CD4-positive, alpha-beta T cell treated with Interleukin-4 for 4 hours (primary cell): ENCODE data around the gene GATAD2A.
"Not testable (repeated sequence)": the region's sequence is repeated elsewhere in the genome, so short reads cannot be mapped to it uniquely, and the experiment has no call there.

ENCODE experiments used
- DNase-seq: peaks from one replicate; pipeline ENCODE4 v3.0.0-alpha.2; 2020

Gene GATAD2A

DNA sequence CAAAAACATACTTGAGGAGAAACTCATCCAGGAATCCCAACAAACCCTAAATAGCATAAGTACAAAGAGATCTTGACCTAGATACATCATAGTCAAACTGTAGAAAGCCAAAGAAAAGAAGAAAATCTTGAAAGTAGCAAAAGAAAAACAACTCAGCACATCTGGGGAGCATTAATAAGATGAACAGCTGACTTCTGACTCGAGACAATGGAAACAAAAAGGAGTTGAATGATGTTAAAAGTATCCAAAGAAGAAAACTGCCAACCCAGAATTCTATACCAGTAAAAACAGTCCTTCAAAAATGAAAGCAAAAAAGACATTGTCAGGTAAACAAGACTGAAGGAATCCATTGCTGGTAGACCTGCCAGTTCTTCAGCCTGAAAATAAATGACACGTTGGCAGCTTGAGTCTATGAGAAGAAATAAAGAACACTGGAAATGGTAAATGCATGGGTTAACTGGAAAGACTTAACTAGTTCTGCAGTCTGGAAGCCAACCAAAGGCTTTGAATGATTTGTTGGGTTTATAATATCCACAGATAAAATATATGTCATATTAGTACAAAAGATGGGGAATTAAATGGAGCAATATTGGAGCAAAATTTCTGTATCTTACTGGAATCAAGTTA is 63.1 kb downstream of the GATAD2A start:
- DNase-seq = no peak

DNA sequence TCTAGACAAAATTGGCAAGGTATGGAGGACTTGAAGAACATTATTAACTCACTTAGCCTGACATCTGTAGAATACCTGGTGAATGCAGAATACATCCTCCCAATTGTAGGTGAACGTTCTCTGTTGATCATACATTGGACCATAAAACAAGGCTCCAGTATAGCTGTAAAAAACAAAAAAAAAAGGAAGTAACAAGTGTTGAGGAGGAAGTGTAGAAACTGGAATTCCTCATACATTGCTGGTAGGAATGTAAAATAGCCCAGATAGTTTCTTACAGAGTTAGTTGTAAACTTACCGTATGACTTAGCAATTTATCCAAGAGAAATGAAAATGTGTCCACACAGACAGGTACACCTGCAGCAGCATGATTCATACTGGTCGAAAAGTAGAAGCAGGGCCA is 65.1 kb downstream of the GATAD2A start:
- DNase-seq = no peak

DNA sequence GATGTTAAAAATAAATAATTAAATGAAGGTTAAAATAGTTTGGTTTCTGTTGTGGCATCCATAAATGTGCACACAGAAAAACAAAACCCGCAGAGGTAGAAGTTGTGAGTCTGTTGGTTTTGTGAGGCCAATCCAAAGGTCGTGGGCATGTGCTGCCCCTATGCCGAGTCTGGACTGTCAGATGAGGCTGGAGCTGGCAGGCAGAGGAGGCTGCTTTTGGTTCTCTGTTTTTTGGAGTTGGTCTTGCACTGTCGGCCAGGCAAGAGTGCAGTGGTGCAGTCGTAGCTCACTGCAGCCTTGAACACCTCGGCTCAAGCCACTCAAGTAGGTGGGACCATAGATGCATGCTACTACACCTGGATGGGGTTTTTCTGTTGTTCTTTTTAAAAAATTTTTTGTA is 66.2 kb downstream of the GATAD2A start:
- no peak for DNase-seq

DNA sequence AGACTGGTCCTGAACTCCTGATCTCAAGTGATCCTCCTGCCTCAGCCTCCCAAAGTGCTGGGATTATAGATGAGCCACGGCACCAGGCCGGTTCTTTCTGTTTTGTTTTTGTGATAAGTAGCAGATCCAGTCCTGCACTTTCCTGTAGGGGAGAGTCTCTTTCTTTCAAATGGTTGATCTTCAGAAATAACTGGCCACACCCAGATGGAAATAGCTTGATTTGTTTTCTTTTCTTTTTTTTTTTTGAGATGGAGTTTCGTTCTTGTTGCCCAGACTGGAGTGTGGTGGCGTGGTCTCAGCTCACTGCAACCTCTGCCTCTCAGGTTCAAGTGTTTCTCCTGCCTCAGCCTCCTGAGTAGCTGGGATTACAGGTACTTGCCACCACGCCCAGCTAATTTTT is 66.6 kb downstream of the GATAD2A start:
- not testable (repeated sequence) for DNase-seq

DNA sequence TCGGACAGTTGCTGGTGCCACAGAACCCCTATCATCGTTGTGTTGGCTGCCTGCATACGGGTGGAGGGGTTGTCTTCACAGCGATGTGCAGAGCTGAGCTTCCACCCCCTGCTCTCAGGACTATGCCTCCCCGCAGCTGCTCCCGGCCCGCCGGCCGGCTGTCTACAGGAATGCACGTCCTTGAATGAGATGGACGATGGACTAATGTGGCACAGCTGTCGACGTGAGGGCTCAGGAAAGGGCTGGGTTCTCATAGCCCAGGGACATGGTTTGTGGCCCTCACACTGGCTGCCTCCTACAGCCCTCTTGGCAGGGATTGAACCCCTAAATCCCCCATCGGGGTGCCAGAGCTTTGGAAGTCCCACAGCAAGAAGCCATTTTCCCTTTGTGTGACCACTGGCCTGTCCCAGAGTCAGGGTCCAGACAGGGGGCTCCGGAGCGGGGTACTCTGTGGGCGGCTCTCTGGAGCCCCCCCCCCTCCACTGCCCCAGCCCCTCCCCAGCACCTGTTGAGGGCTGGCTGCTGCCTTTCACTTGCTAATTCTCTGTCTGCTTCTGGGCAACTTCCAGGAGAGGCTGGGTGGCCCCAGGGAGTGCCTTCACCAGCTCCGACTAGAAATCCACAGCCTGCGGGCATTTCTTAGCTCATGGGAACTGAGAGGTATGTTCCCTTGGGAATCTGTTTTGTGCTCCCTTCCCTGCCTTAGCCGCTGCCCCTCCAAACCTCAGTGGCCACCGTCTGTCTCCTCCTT is 69.7 kb downstream of the GATAD2A start:
- no peak for DNase-seq

DNA sequence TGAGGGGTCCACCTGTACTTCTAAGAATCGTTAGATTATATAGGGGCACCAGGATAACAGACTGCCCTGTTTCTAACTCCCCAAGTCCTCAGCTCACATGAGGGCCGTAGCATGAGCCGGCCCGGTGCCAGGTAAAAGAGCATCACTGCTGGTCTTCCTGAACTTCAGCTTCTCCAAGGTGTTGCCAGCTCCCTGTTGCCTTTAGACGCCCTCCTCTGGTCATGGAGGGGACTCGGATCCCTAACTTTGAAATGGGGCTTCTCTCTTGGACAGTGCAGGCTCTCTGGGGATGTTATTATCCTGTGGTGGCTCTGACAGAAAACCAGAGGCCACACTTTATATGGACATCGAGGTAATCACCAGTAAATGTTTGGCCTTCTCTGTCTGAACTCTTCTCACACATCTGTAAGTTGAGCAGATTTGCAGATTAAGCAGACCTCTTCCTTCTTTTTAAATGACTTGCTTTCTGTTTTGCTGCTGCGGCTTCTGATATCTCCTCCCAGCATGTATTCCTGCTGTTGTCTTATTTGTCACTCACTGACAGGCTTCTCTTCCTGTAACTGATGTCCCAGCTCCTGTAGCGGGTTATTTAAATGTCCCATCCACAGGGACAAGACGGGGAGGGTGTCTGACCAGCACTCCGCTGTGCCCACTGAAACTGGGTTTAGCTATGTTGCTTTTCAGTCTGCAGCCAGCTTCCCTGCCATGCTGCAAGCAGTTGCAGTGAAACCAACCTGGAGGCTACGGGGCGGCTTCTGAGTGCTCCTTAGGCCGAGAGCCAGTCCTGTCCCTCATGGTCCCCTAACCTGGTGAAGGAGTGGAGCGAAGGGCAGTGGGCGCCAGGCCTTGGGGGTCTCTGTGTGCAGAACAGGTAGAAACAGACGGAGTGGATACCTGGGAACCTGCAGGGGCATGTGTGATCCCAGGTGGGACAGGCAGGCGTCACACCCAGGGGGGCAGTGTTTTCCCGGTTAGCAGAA is 70.7 kb downstream of the GATAD2A start:
- no peak for DNase-seq

DNA sequence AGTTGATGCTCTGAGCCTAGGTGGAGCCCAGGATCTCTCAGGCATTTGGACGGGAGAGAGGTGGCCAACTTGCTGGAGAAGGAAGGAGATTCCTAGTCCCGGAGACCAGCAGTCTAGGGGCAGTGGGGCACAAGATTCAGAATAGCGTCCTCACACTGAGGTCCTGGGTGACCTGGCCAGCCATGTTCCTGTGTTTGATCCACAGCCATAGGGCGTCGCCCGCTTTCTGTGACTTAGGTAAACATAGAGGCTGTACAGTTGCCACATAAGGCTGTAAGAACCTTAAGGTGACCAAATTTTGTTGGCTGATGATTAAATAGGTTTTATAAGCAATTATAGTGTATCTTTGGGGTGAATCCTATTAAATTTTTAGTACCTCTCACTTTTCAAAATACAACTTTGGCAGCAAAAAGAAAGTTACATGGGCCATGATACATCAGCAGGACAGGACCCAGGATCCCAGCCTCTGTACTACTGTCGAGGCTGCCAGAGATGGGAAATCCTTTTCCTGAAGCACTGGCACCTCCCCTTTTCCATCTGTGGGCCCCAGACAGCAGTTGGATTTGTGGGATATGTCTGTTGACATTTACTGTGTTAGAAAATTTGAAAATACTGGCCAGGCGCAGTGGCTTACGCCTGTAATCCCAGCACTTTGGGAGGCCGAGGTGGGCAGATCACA is 72.4 kb downstream of the GATAD2A start:
- no peak for DNase-seq

DNA sequence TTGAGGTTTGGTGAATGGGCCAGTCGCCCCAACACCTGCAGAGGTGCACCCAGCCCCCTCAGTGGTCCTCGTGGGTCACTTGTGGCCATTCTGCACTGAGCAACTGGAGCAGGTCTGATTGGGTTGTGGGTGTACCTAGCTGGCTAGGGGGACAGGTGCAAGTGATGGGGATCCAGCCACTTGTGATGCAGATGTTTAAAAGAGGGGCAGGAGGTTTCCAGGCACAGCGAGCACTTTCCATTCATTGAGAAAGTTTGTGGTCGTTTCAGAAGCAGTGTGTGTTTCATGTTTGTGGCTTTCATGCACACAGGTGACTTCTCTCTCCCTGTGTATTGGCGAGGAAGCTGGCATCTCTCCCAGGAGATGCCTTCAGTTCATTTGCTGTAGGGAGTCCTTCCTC is 75.2 kb downstream of the GATAD2A start:
- no peak for DNase-seq

DNA sequence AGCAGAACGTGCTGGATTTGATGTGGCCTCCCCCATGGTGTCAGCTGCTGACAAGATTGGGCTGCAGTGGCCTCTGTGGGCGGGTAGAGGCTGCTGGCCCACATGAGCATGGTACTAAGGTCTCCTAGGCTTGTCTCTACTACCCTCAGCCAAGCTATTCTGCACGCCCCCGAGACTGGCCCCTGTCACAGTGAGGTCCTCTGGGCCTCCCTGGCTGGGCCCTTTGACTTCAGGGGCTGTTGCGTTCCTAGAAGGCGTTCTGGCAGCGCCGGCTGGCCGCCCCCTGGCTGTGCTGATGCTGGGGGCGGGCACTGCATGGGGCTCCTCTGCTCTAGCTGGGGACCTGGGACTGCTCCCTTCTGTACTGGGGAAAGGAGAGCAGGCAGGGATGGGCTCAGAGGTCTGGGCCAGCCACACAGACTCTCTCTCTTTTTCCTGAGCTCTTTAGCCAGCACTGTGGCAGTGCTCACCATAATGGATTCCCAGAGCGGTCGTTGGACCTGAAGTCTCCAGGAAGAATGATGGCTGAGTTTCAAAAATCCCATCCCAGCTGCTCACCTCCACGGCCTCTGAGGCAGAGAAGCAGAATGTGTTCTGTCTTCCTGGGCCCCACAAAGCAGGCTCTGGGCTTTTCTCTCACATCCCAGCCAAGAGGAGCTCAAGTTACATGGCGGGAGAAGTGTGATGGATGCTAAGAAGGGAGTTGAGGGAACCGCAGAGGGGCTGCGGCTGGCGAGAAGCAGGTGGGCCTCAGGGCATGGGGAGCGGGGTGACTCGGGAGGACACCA is 77.5 kb downstream of the GATAD2A start:
- DNase-seq = no peak

DNA sequence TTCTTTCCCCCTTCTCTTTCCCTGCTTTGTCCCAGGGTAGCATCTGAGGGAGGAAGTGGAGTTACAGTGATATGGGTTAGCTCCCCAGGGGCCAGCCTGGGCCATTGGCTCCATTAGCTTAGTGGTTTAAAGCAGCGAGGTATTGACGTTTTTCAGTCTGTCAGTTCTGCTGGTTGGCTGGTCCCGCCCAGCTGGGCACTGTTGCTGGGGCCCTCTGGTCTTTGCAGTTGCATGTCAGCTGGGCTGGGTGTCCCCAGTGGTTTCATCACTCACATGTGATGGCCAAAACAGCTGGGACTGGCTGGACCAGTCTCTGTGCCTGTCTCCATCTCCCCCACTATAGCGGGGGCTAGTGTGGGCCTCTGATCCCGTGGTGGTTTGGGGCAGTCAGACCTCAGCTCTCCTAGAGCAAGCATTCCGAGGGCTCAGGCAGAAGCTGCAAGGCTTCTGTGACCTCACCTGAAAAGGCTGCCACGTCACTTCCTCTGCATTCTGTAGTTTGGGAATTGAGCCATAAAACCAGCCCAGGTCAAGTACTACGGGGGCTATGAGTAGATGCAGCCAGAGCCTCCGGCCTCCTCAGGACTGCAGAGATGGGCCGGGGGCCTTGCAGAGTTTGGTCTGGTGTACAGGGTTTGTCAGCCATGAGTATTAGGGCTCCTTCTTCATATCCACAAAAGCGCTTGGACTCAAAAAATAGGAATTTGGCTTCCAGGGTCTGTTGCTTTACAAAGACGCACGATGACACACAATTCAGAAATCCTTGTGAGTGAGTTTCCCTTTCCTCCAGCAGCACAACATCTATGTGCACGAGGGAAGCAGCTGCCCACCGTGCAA is 79.9 kb downstream of the GATAD2A start:
- DNase-seq = no peak

DNA sequence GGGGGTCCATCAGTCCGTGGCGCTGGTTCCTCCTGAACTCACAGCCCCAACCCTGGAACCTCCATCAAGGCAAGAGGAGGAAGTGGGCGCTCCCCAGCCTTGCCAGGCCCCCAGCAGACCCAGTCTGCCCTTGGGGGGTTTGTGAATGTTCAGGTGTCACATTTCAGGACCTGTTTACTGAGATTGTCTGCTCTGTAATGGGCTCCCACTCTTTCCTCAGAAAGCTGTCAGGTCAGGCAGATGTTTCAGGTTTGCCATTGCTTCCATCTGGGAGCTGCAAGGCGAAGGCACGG is 80.5 kb downstream of the GATAD2A start:
- DNase-seq = no peak

DNA sequence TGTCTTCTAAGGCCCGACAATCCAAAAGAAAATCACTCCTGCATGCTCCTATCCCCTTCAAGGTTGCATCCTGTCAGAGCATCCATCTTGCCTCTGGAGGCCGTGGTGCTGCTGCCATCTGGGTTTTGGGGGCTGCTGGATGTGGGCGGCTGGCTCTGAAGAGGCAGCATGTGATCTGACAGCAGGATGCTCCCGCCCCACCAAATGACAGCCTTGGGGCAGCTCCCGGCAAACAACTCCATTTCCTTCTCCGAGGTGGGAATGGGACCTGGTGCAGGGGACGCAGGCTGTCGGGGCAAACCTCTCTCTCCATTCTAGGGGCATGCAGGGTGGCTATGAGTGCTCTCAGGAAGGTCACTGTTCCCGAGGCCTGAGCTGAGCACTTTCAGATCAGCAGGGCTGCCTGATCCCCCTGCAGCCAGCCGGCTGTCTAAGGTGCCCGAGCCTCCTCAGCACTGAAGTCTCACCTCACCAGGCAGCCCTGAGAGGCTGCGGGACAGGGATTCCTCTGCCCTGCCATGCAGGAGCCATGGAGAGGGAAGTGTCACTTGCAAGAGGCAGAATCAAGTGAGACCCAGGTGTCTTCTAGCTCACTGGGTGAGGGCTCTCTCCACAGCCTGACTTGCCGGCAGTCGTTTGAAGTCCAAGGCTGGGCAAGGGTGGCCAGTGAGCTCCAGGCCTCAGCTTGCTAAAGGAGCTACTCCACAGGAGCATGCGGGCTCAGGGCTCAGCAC is 81.0 kb downstream of the GATAD2A start:
- DNase-seq = no peak

DNA sequence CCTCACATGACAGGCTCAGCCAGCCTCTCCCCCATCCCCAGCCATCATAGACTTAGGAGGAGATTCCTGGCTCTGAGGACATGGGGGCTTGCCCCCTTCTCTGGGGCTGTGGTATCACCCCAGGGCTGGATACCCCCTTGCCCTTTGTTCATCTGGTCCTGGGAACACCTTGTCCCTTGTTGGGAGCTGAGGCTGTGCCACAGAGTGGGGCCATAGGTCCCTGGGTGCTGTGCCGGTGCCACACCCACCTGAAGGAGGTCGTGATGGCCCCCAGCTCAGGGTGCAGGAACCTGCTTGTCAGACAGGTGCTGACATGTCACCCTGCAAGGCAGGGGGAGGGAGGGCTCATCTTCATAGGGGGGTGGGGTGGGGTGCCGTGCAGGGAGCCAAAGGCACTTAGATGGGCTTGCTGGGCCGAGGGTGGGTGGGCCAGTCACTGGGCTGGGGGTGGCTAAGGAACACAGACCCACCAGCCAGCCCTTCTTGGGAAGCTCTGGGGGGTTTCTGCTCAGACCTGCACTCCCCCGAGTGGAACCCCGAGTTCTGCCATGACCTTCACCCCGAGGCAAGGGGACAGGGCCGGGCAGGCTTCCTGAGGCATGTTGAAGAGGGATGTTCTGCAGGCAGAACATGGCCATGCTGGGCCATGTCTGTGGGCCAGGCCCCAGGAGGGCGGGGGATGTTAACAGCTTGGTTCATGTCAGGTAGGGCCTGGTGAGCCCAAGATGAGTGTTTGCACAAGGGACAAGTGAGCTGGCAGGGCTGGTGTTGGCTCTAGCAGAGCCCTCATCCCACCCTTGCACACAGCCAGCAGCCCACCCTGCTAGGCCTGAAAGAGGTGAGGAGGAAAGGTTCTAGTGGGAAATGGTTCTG is 81.8 kb downstream of the GATAD2A start:
- DNase-seq = no peak

DNA sequence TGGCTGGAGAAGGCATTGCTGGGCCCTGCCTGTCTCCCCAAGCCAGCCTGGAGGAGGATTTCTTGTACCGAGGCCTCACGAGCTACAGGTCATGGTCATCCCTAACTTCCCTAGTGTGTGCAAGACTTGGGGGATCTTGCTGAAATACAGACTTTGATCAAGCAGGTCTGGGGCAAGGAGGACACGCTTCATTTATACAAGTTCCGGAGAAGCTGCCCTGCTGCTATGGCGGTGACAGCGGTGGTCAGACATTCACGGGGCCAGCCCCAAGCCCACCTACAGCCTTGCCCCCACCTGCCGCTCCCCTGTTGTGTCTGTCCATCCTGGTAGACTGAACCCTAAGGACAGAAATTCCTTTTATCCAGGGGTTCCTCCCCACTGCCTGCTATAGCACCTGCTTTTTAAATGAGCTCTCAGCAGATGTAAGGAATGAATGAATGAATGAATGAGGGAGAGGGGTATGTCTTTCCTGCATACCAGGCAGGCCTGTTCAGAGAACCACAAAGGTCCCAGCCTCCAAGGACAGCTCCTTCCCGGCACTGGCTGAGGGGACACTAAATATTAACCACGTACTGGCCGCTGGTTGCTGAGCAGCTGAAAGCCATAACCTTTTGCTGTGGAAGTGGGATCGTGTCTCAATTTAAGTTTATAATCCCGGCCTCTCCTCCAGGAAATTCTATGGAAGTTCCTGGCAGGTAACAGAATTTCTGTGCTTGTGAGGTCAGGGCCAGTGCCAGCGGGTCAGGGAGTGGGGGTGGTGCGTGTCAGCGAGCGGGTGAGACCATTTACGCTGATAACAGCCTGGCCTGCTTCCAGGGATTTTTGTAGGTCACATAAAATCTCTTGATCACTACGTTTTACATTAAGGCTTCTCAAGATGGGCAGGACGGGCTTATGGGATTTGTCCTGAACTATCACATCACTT is 82.7 kb downstream of the GATAD2A start:
- no peak for DNase-seq

DNA sequence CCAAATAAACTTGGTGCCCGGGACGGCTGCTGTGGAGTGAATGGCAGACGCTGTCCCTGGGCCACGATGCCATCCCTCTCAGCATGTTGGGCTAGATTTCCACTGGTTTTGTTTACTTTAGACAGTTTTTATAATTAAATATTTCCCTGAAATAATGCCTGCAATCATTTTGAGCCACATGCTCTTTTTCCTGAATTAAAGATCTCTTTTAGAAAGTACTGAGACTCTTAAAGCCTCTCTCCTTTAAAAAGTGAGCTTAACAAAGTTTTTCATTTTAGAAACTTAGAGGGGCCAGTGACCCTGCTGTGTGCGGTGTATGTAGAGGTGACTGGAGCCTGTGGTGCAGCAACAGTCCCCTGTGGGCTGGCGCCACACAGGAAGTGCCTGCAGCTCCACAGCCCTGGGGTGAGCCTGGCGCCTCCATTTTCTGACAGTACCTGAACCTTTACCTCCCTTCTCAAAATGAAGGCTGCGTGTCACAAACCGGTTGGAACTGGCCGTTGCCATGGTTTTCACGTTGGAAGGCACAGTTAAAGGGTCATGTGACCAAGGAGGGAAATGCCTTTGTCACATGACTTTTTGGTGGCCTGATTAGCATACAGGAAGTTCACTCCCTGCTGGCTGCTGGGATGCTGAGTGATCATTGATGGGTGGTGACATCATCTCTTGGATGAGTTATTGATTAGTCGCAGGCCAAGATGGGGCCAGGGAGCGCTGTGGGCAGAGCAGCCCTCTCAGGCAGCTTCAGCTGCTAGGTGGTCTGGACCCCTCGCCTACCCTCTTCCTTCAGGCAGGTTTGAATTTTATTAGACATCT is 83.6 kb downstream of the GATAD2A start:
- peak; percentile 97 for DNase-seq

DNA sequence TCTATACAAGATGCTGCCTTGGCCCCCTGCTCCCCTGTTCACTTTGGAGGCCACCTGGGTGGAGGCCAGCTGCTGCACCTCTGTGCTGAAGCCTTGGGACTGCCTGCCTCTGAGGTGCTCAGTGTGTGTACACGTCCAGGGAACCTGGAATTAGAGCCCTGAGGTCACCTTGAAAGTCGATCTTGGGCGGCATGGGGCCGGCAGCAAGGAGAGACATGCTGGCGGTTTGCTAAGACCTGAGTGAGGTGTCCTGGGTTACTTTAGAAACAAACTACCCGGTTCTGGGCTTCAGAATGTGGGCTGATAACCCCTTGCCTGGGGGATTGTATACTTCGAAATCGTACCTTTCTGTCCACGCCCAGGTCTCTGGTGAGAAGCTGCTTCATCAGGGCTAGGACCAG is 84.3 kb downstream of the GATAD2A start:
- no peak for DNase-seq

DNA sequence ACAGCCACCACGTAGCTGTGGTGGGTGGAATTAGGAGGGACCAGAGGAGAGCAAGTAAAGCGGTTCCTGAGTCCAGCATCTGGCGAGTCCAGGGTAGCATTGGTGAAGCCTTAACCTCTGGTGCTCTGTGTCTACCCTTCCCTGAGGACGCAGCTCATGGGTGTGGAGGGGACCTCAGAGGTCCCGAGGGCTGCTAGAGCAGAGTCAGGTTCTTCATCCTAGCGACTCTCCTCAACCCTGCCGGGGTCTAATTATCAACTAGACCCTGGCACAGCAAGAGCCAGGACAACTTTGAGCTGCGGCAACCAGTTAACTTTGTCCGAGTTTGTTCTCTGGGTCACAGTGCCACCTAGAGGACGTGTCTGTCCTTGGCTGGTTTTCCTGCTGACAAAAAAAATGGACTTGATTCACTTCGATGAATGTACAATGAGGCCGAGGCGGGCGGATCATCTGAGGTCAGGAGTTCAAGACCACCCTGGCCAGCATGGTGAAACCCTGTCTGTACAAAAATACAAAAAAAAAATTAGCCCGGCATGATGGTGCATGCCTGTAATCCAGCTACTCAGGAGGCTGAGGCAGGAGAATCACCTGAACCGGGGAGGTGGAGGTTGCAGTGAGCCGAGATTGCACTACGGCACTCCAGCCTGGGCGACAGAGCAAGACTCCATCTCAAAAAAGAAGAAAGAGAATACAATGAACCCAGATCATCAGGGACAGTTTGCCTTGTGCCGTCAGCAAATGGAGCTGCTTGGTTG is 84.9 kb downstream of the GATAD2A start:
- DNase-seq = peak; percentile 83
